Measurements from ENCODE around the gene TMEM132D.

The TMEM132D gene

DNA sequence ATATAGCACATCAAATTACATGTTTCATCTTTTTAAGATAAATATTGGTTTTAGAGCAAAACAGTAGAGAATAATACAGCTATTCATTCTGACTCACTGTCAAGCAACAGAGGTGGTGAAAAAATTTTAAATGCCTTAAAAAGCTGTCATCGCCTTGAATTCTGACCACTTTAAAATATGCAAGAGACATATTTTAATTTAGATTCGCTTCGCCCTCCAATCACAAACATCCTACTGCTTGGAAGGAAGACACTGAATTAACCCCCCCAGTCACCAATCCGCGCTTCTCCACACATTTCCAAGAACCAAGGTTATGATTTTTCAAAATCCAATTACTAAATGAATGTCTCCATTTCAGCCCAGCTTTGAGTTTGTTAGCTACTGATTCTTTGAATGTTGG, 112.4 kb downstream of the TMEM132D start:
- Histone ChIP-seq H3K27ac (ENCODE audit: low read length, poor library complexity, severe bottlenecking) (no peak overlapping the region), H3K4me2 (ENCODE audit: low read length, poor library complexity, severe bottlenecking) (no peak overlapping the region), H2AFZ (ENCODE audit: low read depth, low read length) (no peak overlapping the region), H3K9ac (ENCODE audit: low read length) (no peak overlapping the region), H2BK15ac (ENCODE audit: low read depth, poor library complexity, severe bottlenecking) (no peak overlapping the region), H3K23ac (ENCODE audit: low read length in 2 of 2) (no peak overlapping the region), H3K4ac (ENCODE audit: low read depth in 1 of 2, low read length in 2 of 2) (no peak overlapping the region), H3K79me1 (replicated peaks; ENCODE audit: low read length, poor library complexity, severe bottlenecking) (no peaks in the 10 kb centered on the region), H3K4me3 (ENCODE audit: insufficient read depth in 1 of 2, low read depth in 1 of 2, low read length in 2 of 2) (no peak overlapping the region), H3K27me3 (ENCODE audit: control insufficient read depth in 1 of 2, insufficient read depth in 1 of 2, low read length in 2 of 2) (no peaks in the 10 kb centered on the region), H4K8ac (ENCODE audit: low read length) (no peak overlapping the region), H2AK5ac (ENCODE audit: low read length, severe bottlenecking) (no peak overlapping the region), H2BK120ac (ENCODE audit: low read depth, low read length) (no peak overlapping the region), H3K4me1 (ENCODE audit: control insufficient read depth, insufficient read depth, low read depth, low read length) (peaks cover 3% of the 10 kb centered on the region), H3K9me3 (ENCODE audit: control insufficient read depth, low read length) (peaks cover 4% of the 10 kb centered on the region), H3K18ac (ENCODE audit: low read depth in 1 of 2, low read length in 2 of 2) (no peak overlapping the region), H2BK12ac (ENCODE audit: low read length in 2 of 2) (no peak overlapping the region), H4K91ac (ENCODE audit: low read length) (no peak overlapping the region), H2BK5ac (ENCODE audit: low read depth, low read length, poor library complexity, severe bottlenecking) (no peak overlapping the region), H3K36me3 (ENCODE audit: control insufficient read depth in 1 of 2, insufficient read depth in 2 of 2, low read depth in 1 of 2, low read length in 2 of 2) (no peaks in the 10 kb centered on the region), H3K14ac (ENCODE audit: low read length in 2 of 2) (no peak overlapping the region)
- DNase-seq: no peak
- WGBS: 84% methylated on average over 5 of the region's 5 CpGs

DNA sequence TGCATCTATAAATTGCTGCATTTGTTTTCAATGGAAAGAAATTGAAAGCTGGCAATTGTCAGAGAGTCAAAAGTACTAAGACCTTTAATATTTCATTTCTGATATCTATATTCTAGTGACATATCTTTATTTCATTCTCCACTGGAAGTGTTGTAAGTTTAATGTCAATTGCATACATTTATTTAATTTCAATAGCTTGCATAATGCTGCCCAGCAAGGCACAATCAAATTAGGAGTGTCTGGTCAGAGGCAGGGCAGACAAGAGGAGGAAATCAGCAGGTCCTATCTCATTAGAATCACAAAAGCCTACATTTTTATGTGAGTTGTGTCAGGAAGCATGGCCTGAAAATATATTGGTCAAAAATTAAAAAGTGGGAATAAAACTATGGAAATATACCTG, 112.9 kb downstream of the TMEM132D start:
- Histone ChIP-seq H3K79me1 (replicated peaks; ENCODE audit: low read length, poor library complexity, severe bottlenecking) (no peaks in the 10 kb centered on the region), H3K27ac (ENCODE audit: low read length, poor library complexity, severe bottlenecking) (no peak overlapping the region), H2BK15ac (ENCODE audit: low read depth, poor library complexity, severe bottlenecking) (no peak overlapping the region), H3K27me3 (ENCODE audit: control insufficient read depth in 1 of 2, insufficient read depth in 1 of 2, low read length in 2 of 2) (no peaks in the 10 kb centered on the region), H2BK120ac (ENCODE audit: low read depth, low read length) (no peak overlapping the region), H2AK5ac (ENCODE audit: low read length, severe bottlenecking) (no peak overlapping the region), H3K4me1 (ENCODE audit: control insufficient read depth, insufficient read depth, low read depth, low read length) (peaks cover 3% of the 10 kb centered on the region), H3K4me2 (ENCODE audit: low read length, poor library complexity, severe bottlenecking) (no peak overlapping the region), H3K23ac (ENCODE audit: low read length in 2 of 2) (no peak overlapping the region), H3K36me3 (ENCODE audit: control insufficient read depth in 1 of 2, insufficient read depth in 2 of 2, low read depth in 1 of 2, low read length in 2 of 2) (no peaks in the 10 kb centered on the region), H3K4ac (ENCODE audit: low read depth in 1 of 2, low read length in 2 of 2) (no peak overlapping the region), H3K4me3 (ENCODE audit: insufficient read depth in 1 of 2, low read depth in 1 of 2, low read length in 2 of 2) (no peak overlapping the region), H3K9ac (ENCODE audit: low read length) (no peak overlapping the region), H3K14ac (ENCODE audit: low read length in 2 of 2) (no peak overlapping the region), H2BK5ac (ENCODE audit: low read depth, low read length, poor library complexity, severe bottlenecking) (no peak overlapping the region), H2AFZ (ENCODE audit: low read depth, low read length) (no peak overlapping the region), H4K91ac (ENCODE audit: low read length) (no peak overlapping the region), H4K8ac (ENCODE audit: low read length) (no peak overlapping the region), H3K9me3 (ENCODE audit: control insufficient read depth, low read length) (peaks cover 4% of the 10 kb centered on the region), H2BK12ac (ENCODE audit: low read length in 2 of 2) (no peak overlapping the region), H3K18ac (ENCODE audit: low read depth in 1 of 2, low read length in 2 of 2) (no peak overlapping the region)
- DNase-seq: no peak

DNA sequence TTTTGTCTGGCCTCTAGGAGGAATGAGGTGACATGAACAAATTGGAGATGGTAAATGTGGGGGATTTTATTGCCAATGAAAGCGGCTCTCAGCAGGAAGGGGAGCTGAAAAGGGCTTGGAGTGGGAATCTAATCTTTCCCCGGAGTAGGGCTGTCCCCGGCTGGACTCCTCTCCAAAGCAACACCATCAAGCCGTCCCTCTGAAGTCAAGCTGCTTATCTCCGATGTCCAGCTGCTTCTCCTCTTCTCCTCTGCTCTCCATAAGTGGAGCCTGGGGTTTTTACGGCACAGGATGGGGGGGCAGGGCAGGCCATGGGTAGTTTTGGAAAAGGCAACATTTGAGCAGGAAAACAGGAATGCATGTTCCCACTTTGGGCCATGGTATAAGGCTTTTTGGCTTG, 113.5 kb downstream of the TMEM132D start:
- Histone ChIP-seq H3K18ac (ENCODE audit: low read depth in 1 of 2, low read length in 2 of 2) (no peak overlapping the region), H3K79me1 (replicated peaks; ENCODE audit: low read length, poor library complexity, severe bottlenecking) (no peaks in the 10 kb centered on the region), H2BK12ac (ENCODE audit: low read length in 2 of 2) (no peak overlapping the region), H2AFZ (ENCODE audit: low read depth, low read length) (no peak overlapping the region), H3K36me3 (ENCODE audit: control insufficient read depth in 1 of 2, insufficient read depth in 2 of 2, low read depth in 1 of 2, low read length in 2 of 2) (no peaks in the 10 kb centered on the region), H3K4me2 (ENCODE audit: low read length, poor library complexity, severe bottlenecking) (no peak overlapping the region), H2BK120ac (ENCODE audit: low read depth, low read length) (no peak overlapping the region), H3K4me1 (ENCODE audit: control insufficient read depth, insufficient read depth, low read depth, low read length) (peaks cover 3% of the 10 kb centered on the region), H3K4ac (ENCODE audit: low read depth in 1 of 2, low read length in 2 of 2) (no peak overlapping the region), H3K23ac (ENCODE audit: low read length in 2 of 2) (no peak overlapping the region), H3K14ac (ENCODE audit: low read length in 2 of 2) (no peak overlapping the region), H3K27ac (ENCODE audit: low read length, poor library complexity, severe bottlenecking) (no peak overlapping the region), H2BK5ac (ENCODE audit: low read depth, low read length, poor library complexity, severe bottlenecking) (no peak overlapping the region), H4K8ac (ENCODE audit: low read length) (no peak overlapping the region), H3K9me3 (ENCODE audit: control insufficient read depth, low read length) (peaks cover 8% of the 10 kb centered on the region), H4K91ac (ENCODE audit: low read length) (no peak overlapping the region), H2BK15ac (ENCODE audit: low read depth, poor library complexity, severe bottlenecking) (no peak overlapping the region), H3K27me3 (ENCODE audit: control insufficient read depth in 1 of 2, insufficient read depth in 1 of 2, low read length in 2 of 2) (no peaks in the 10 kb centered on the region), H3K4me3 (ENCODE audit: insufficient read depth in 1 of 2, low read depth in 1 of 2, low read length in 2 of 2) (no peak overlapping the region), H2AK5ac (ENCODE audit: low read length, severe bottlenecking) (no peak overlapping the region), H3K9ac (ENCODE audit: low read length) (no peak overlapping the region)
- 18% methylated on average over 5 of the region's 6 CpGs for WGBS
- DNase-seq: no peak

DNA sequence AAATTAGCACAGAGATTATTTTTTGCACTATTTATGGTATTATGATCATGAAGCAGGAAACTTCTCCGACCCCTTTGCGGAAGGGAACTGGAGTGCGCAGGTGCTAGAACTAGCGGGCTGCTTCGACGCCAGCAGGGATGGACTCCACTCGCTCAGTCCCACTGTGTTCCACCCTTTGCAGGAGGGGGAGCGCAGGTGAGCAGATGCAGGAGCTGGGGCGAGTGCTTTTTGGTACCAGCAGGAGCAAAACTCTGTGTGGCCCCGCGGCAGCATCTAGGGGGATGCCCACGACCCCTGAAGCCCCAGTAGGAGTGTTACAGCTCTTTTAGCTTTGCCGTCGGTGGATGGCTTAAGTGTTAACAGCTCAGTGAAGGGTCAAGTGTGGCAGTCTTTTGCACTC, 113.9 kb downstream of the TMEM132D start:
- Histone ChIP-seq H3K18ac (ENCODE audit: low read depth in 1 of 2, low read length in 2 of 2) (no peak overlapping the region), H3K14ac (ENCODE audit: low read length in 2 of 2) (no peak overlapping the region), H3K23ac (ENCODE audit: low read length in 2 of 2) (no peak overlapping the region), H2BK120ac (ENCODE audit: low read depth, low read length) (no peak overlapping the region), H3K4me1 (ENCODE audit: control insufficient read depth, insufficient read depth, low read depth, low read length) (peaks cover 4% of the 10 kb centered on the region), H3K4me2 (ENCODE audit: low read length, poor library complexity, severe bottlenecking) (no peak overlapping the region), H3K9me3 (ENCODE audit: control insufficient read depth, low read length) (peaks cover 12% of the 10 kb centered on the region), H4K91ac (ENCODE audit: low read length) (no peak overlapping the region), H2BK15ac (ENCODE audit: low read depth, poor library complexity, severe bottlenecking) (no peak overlapping the region), H3K27ac (ENCODE audit: low read length, poor library complexity, severe bottlenecking) (no peak overlapping the region), H2BK5ac (ENCODE audit: low read depth, low read length, poor library complexity, severe bottlenecking) (no peak overlapping the region), H4K8ac (ENCODE audit: low read length) (no peak overlapping the region), H3K9ac (ENCODE audit: low read length) (no peak overlapping the region), H3K79me1 (replicated peaks; ENCODE audit: low read length, poor library complexity, severe bottlenecking) (no peaks in the 10 kb centered on the region), H3K36me3 (ENCODE audit: control insufficient read depth in 1 of 2, insufficient read depth in 2 of 2, low read depth in 1 of 2, low read length in 2 of 2) (no peaks in the 10 kb centered on the region), H2AK5ac (ENCODE audit: low read length, severe bottlenecking) (no peak overlapping the region), H3K4ac (ENCODE audit: low read depth in 1 of 2, low read length in 2 of 2) (no peak overlapping the region), H3K27me3 (ENCODE audit: control insufficient read depth in 1 of 2, insufficient read depth in 1 of 2, low read length in 2 of 2) (no peaks in the 10 kb centered on the region), H3K4me3 (ENCODE audit: insufficient read depth in 1 of 2, low read depth in 1 of 2, low read length in 2 of 2) (no peak overlapping the region), H2BK12ac (ENCODE audit: low read length in 2 of 2) (no peak overlapping the region), H2AFZ (ENCODE audit: low read depth, low read length) (no peak overlapping the region)
- DNase-seq: no peak
- WGBS: 84% methylated on average over 14 of the region's 14 CpGs

Measured in mesenchymal stem cell (in vitro differentiated cells and primary cell).